Activated naive CD4-positive, alpha-beta T cell (primary cell): ENCODE data around the gene DIAPH1.

Source experiments
- DNase-seq, 4 experiments: peaks; one replicate each; lab custom pipeline; 2025; lab: John Stamatoyannopoulos, UW

The DIAPH1 gene

GRCh38 chr5:141519605-141520565 is 98.9 kb downstream of the DIAPH1 start:
- DNase-seq = no peak

GRCh38 chr5:141518618-141519015 is 100.2 kb downstream of the DIAPH1 start:
- DNase-seq = no peak

- no peak for DNase-seq
Observed at GRCh38 chr5:141517880-141518617, 100.8 kb downstream of the DIAPH1 start.

- DNase-seq = no peak
Observed at GRCh38 chr5:141517312-141517711, 101.5 kb downstream of the DIAPH1 start.

GRCh38 chr5:141516672-141517025 is 102.2 kb downstream of the DIAPH1 start:
- DNase-seq = no peak

GRCh38 chr5:141515946-141516671 is 102.7 kb downstream of the DIAPH1 start:
- no peak for DNase-seq

GRCh38 chr5:141515141-141515540 is 103.7 kb downstream of the DIAPH1 start:
- no peak for DNase-seq

GRCh38 chr5:141514330-141515133 is 104.3 kb downstream of the DIAPH1 start:
- no peak for DNase-seq

- DNase-seq = peak in 3 of 4 experiments; percentile 8 to 19 (median 18)
Observed at GRCh38 chr5:141513627-141514329, 105.0 kb downstream of the DIAPH1 start.

GRCh38 chr5:141512911-141513626 is 105.7 kb downstream of the DIAPH1 start:
- peak in 2 of 4 experiments; percentile 6 to 18 for DNase-seq

- peak; percentile 64 to 79 (median 70) for DNase-seq
Observed at GRCh38 chr5:141512390-141512910, 106.3 kb downstream of the DIAPH1 start.

- DNase-seq = no peak
Observed at GRCh38 chr5:141511771-141512325, 107.0 kb downstream of the DIAPH1 start.

- DNase-seq = no peak
Observed at GRCh38 chr5:141510850-141511601, 107.8 kb downstream of the DIAPH1 start.

GRCh38 chr5:141510160-141510559 is 108.6 kb downstream of the DIAPH1 start:
- DNase-seq = no peak

- no peak for DNase-seq
Observed at GRCh38 chr5:141508798-141509611, 109.8 kb downstream of the DIAPH1 start.

- DNase-seq = no peak
Observed at GRCh38 chr5:141508440-141508797, 110.4 kb downstream of the DIAPH1 start.

GRCh38 chr5:141507387-141508091 is 111.3 kb downstream of the DIAPH1 start:
- DNase-seq = no peak
